Amniotic epithelial cell (primary cell): ENCODE measurements around the gene TRAPPC5.

ENCODE experiments used
- DNase-seq: peaks from one replicate; pipeline ENCODE4 v3.0.0-alpha.2; 2010; ENCODE audit warnings: low read depth

Gene TRAPPC5

DNA sequence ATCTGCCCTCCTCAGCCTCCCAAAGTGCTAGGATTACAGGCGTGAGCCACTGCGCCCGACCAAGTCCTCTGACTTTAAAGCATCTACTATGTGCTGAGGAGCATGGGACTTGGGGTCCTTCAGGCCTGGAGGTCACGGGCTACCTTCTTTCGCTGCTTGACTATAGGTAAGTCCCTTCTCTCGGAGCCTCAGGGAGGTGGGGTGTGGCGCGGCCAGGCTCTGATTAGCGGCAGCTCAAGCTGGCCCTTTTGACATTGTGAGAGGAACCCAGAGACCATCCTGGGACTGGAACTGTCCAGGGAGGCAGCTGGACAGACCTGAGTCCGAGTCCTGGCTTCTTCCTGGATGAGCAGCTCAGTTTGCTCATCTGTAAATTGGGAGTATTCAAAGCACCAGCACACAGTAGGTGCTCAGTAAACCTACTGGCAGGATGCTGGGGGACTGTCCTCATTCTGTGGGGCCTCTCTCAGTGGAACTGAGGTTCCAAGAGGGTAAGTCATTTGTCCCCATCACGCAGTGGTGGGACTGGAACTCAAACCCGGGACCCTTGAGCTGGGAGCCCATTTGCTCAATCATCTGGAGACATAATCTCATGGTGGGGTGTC is 20.5 kb downstream of the TRAPPC5 start:
- no peak for DNase-seq

DNA sequence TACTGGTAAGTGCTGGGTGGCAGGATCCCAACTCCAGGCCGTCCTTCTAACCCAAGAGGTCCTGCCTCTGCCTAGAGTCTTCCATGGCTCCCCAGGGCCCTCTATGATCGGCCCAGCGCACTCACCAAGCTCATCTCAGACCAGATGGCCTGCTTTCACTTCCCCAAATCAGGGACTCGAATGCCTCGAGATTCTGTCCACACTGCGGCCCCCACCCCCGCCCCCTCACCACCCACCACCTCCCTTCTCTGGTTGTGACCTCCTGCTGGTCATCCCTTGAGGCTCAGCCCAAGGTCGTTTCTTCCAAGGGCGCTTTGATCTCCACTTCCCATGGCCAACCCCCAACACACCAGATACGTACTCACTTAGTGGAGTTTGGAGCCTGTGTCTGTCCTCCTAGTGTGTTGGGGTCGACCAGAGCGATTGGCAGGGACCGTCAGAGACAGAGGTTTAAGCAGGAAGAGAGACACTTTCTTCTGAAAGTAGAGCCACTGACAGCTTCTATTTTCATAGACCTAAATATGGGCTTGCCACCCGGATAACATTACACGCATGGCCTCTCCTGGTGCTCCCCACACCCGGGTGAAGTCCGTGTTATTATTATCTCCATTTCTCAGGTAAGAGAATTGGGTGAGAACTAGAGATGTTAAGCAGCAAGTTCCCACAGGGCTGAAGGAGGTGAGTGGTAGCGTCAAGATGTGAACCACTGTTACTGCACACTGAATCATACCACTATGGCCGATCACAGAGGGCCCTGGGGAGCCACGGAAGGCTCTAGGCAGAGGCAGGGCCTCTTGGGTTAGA is 21.2 kb downstream of the TRAPPC5 start, which contains the start of gene FCER2:
FCER2 (minus strand) TSS at position 478 of the 804 bp plus-strand sequence. CDS start 2,371 bp downstream, outside the sequence.
- DNase-seq, result no peak

DNA sequence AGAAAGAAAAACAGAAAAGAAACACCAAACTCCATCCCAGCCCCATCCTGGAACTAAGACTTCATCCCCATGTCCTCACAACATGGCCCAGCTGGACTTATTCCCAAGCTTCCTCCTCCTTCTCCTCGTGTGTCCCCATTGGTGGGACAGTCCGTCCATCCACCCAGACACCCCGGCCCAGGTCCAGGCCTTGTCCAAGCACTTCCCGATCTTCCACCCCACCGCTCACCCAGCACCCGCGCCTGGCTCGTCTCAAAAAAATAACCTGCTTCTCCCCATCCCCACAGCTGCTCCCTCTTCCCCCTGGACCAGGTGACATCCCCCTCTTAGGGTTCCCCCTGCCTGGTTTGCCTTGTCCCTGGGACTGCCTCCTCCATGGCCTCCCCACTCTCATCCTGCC is 22.7 kb downstream of the TRAPPC5 start:
- no peak for DNase-seq

DNA sequence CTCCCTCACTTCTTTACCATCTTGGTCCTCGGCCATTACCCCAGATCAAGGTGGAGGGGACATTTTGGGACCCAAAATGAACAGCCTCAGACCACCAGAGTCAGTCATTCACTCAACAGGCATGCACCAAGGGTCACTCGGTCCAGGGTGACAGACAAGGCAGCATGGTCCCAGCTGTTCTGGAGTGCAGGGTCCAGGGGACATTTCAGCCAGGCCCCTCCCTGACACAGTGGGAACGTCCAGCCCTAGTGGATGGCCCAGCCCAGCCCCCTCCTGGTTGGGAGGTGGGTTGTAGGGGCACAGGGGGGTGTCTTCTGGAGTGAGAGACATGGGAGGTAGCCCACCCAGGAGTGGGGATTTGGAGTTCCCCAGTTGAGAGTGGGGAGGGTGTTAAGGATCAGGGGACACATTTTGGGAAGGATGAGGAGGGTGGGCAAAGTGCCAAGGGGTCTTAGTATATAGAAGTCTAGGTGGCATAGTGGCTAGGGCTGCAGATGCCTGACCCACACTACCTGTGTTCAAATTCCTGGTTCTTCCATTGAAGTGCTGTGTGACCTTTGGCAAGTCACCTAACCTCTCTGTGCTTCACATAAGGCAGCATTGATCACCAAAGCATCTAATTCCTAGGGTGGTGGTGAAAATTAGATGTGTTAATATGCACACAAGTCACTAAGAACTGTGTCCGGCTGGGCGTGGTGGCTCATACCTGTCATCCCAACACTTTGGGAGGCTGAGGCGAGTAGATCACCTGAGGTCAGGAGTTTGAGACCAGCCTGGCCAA is 23.8 kb downstream of the TRAPPC5 start:
- DNase-seq, result no peak

DNA sequence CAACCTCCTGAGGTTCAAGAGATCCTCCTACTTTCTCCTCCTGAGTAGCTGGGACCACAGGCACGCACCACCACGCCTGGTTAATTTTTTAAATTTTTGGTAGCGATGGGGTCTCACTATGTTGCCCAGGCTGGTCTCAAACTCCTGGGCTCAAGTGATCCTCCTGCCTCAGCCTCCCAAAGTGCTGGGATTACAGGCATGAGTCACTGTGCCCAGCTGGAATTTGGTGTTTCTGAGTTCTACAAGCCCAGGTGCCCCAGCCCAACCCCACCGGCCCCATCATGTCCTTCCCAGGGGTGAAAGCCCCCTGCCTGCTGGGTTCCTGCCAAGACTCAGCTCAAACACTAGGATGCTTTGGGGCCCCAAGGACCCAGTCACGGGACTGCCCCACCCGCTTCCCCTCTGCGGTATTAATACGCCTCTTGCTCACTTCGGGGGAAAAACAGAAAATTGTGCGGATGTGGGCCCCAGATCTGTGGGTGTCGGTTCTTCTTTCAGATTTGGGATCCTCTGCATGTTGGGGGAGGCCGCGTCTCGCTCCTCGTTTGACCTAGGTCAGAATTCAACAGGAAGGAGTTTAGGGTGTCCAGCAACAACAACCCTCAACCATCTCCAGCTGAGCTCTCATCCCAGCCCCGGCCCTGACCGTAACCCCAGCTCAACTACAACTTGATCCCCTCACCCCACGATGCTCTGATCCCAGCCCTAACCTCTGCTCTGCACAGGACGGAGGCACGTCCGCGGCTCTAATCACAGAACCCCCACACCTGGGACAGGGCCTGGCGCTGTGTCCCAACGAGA is 25.0 kb downstream of the TRAPPC5 start:
- DNase-seq, result no peak

DNA sequence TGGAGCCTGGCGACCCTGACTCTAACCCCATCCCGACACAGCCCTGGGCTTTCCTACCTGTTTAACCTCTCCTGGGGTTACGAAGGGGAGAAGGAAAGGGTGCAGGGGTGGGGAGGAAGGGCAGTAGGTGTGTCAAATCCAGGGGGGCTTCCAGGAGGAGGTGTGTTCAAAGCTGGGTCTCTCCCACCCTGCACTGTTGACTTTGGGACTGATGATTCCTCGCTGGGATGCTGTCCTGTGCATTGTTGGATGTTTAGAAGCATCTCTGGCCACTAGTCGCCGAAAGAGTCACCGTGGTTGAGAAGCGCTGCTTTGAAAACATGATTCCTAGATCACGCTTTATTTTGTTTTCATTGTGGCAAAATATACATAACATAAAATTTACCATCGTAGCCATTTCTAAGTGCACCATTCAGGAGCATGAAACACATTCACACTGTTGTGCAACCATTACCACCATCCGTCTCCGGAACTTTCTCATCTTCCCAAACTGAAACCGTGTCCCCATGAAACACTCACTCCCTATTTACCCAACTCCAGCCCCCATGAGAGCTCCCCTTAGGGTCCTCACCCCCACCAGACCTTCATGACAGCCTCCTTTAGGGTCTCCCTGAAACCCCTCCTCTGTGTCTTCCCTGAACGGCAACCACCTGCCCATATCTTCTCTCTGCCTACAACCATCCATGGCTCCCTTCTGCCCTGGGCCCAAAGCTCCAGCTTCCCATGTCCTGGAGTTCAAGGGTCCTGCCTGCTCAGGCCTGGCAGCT is 25.7 kb downstream of the TRAPPC5 start:
- no peak for DNase-seq

DNA sequence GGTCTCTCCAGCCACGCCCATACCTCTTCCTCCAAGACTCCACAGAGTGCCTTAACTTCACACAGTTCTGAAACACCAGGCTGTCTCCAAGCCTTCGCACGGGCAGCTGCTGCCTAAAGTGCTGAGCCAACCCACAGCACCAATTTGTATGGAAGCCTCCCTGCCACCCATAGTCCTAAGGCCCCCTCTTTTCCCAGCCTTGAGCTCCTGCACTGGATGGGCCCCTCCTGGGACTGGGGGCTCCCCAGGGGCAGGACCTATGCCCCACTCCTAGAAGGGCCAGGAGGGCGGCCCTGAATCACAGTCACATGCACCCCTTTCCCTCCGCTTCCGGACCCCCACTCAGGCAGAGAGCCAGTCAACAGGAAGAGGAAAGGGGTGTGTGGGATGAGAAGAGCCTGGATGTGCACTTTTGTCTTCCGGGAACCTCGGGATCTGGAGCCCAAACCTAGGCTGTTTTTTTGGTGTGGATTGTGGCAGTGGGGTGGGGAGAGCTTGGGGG is 26.4 kb downstream of the TRAPPC5 start:
- DNase-seq, result no peak

DNA sequence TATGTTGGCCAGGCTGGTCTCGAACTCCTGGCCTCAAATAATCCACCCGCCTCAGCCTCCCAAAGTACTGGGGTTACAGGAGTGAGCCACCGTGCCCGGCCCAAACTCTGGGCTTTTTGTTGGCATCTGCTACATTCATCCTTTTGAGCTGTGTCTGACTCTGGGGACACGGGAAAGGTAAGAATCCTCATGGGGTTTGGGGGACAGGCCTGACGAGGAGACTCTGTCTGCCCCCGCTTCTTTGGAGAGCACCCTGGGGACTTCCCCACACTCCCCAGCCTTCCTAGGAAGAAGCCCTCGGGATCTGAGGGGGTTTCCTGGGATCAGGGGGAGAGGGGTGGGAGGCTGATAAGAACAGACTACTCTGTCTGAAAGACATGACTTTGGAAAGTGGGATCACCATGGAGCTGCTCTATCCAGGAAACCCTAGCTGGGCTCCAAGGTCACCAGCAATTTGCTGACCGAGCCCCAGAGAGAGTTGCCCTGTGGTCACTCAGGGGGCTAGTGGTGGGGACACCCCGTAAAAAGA is 29.4 kb downstream of the TRAPPC5 start:
- DNase-seq, result no peak

DNA sequence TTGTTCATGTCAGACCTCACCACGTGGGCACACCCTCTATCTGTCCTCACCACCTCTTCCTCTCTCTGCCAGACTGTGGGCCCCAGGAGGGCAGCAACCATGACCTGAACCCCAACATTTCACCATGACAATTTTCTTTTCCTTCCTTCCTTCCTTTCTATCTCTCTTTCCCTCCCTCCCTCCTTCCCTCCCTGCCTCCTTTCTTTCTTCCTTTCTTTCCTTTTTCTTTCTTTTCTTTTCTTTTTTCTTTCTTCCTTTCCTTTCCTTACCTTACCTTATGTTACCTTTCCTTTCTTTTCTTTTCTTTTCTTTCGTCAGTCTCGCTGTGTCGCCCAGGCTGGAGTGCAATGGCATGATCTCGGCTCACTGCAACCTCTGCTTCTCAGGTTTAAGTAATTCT is 30.0 kb downstream of the TRAPPC5 start:
- DNase-seq, result no peak

DNA sequence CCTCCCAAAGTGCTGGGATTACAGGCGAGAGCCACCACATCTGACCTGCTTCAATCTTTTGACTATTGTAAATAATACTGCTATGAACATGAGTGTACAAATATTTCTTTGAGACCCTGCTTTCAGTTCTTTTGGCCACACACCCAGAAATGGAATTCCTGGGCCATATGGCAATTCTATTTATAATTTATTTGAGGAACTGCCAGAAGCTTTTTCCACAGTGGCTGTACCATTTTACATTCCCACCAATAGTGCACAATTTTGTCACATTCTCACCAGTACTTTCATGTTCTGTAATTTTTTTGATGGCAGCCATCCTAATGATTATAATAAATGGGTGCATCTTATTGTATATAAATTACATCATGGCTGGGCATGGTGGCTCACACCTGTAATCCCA is 35.0 kb downstream of the TRAPPC5 start:
- no peak for DNase-seq

DNA sequence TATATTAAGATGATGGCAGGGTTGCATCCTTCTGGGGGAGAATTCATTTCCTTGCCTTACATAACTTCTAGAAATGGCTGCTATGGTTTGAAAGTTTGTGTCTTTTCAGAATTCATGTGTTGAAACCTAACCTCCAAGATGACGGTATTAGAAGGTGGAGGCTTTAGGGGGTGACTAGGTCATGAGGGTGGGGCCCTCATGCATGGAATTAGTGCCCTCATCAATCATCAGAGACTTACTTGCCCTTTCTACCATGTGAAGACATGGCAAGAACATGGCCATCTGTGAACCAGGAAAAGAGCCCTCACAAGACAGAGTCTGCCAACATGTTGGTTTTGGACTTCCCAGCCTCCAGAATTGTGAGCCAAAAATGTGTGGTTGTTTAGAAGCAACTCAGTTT is 36.1 kb downstream of the TRAPPC5 start:
- no peak for DNase-seq

DNA sequence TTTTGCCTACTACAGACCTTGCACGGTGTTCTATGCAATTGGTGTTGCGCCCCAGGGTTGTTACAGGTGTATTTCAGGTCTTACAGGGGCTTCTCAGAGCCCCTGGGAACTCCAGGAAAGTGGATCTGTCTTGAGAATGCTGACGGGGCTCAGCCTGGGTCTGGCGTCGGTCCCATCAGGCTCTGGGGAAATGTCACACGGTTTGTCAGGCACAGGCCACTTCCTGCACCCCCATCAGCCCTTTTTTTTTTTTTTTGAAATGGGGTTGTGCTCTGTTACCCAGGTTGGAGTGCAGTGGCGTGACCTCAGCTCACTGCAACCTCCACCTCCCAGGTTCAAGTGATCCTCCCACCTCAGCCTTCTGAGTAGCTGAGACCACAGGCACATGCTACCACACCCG is 38.0 kb downstream of the TRAPPC5 start:
- no peak for DNase-seq

DNA sequence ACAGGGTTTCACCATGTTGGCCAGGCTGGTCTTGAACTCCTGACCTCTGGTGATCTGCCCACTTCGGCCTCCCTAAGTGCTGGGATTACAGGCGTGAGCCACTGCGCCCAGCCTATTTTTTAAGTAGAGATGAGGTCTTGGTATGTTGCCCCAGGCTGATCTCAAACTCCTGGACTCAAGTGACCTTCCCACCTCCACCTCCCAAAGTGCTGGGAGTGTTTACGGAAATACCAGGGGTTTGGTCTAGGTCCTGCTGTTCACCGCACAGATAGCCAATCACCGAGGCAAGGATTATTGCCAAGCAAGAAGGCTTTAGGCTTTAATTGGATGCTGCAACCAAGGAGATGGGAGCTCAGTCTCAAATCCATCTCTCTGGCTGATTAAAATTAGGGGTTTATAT is 39.7 kb downstream of the TRAPPC5 start:
- DNase-seq, result no peak

DNA sequence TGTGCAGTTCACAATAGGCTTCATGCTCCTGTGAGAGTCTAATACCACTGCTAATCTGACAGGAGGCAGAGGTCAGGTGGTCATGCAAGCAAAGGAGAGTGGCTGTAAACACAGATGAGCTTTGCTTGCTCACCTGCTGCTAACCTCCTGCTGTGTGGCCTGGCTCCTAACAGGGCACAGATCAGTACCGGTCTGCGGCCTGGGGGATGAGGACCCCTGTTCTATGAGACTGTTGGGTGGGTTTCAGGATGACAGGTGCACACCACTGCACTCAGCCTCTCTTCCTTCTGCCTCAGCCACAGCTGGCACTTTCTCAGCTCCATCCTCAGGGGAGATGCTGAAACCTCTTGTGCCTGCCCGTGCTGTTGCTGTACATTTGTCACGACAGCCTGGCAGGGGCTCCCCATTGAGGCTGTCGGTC is 41.6 kb downstream of the TRAPPC5 start:
- DNase-seq, result no peak

DNA sequence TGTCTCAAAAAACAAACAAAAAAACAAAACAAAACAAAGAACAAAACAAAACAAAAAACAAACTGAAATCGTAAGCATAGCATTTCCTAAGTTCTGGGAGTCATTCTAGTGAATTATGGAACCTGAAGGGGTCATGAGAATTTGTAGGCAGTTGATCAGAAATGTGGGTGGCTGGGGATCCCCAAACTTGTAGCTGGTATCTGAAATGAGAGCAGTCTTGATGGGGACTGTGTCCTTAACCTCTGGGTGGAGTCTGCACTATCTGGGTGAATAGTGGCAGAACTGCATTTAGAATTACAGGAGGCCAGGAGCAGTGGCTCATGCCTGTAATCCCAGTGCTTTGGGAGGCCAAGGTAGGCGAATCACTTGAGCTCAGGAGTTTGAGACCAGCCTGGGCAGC is 45.2 kb downstream of the TRAPPC5 start:
- DNase-seq, result no peak

DNA sequence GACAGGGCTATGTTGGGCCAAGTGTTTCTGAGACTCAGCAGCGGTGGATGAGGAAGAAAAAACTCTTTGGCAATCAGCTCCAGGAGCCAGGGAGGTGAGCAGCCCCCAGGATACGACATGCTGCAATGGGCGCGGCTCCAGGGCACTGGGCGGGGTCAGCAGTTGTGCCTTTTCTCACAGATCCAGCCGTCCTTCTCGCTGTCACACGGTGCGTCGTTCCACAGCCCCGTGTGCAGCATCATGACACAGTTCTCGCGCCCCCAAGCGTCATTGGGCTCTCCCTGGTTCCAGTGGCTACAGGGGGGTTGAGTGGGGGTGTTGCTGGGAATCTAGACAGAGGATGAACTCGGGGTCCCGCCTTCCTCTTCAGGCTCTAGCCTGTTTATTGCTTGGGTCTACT is 48.6 kb downstream of the TRAPPC5 start:
- no peak for DNase-seq

DNA sequence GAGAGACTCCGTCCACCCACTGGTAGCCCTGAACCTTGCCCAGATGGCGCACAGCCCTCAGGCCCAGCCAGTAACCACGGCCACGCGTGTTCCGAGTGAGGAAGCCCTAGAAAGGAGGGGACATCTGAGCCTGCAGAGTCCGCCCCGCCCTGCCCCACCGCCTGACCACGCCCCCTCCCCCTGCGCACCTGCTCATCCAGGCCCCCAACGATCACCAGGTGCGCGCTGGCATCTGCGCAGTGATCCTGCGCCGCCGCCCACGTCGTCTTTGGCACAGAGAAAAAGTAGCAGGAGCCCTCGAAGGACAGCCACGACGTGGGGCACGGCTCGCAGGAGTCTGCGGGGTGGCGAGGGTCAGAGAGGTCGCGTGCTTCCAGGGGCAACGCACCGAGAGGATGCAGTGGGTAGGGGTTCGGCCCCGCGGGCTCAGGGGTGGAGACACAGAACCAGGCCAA is 49.2 kb downstream of the TRAPPC5 start:
- DNase-seq, result no peak

DNA sequence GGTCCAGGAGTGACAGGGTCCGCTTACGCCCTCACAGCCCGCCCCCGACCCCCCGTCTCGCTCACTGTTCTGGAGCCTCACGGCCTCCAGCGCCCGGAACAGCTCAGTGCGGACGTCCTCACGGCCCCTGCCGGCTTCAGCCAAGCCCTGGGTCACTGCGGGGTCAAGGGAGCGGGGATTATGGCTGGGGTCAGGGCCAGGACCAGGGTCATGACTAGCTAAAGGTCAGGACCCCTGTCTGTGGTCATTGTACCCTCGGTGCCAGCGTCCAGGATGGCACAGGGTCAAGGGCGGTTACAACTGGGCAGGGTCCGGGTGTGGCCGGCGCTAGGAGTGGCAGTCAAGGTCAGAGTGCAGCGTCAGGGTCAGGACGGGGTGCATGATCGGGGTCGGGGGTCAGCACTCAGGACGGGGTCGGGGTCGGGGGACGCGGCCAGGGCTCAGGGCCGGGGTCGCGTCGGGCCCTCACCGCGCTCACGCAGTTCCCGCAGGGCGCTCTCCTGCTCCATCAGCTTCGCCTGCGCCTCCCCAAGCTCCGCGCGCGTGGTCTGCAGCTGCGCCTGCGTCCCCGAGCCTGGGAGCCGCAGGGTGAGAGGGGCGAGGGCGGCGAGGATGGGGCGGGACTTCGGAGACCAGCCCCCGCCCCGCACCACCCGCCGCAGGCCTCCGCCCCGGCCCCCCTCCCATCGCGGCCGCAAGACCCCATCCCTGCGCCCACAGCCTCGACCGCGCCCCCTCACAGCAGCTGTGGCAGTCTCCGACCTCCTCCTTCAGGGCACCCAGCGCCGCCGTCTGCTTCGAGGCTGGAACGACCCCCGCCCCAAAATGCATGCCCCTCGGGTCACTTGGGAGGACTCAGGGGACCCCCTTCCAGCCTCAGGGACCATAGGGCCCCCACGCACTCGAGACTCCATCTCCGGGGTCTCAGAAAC is 49.9 kb downstream of the TRAPPC5 start:
- DNase-seq, result no peak

DNA sequence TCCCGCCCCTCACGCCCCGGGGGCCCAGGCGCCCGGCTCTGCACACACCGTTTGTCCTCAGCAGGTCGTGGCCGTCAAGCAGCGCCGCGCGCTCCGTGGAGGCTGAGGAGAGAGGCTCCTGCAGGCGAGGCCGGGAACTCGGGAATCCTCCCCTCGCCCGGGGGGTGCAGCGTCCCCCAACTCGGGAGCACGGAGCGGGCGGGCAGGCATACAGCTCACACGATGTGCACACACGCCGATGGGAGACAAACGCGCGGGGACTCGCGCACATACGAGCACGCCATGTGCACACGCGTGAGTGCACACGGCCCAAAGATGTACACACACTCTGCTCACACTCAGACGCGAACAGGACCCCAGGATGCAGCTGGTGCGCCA is 50.6 kb downstream of the TRAPPC5 start:
- DNase-seq, result no peak

DNA sequence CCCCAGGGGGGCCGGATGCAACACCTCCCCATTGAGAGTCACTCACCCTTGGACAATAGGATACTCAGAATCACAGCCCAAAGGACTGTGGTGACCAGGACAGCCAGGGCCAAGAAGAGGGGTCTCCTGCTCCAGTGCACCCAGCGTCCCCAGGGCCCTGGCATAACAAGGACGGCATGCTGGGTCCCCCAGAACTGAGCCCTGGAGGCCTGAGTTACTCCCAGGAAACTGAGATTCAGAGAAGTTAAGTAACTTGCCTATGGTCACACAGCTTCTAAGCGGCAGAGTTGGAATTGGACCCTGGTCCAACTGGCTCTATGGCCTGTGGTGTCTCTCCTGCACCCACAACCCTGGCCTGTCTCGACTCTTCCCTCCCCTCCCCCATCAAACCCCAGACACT is 51.0 kb downstream of the TRAPPC5 start:
- DNase-seq, result no peak
